ENCODE results near the gene TUBA8.

The TUBA8 gene

GRCh38 chr22:18126606-18127005 is 16.0 kb downstream of the TUBA8 start:
- Histone ChIP-seq H3K9me3 (ENCODE audit: low read length) (no peaks in the 10 kb centered on the region), H3K4me3 (ENCODE audit: low read depth, low read length, poor library complexity, severe bottlenecking) (no peak overlapping the region), H3K9me2 (ENCODE audit: low read depth, low read length) (no peaks in the 10 kb centered on the region), H3F3A (ENCODE audit: insufficient read depth, low read length) (no peaks in the 10 kb centered on the region), H3K27ac (ENCODE audit: low read depth, low read length, poor library complexity, severe bottlenecking) (no peak overlapping the region), H3K79me2 (ENCODE audit: insufficient read depth, low read length) (no peaks in the 10 kb centered on the region), H3K36me3 (ENCODE audit: insufficient read depth, low read length) (no peaks in the 10 kb centered on the region), H3K4me2 (ENCODE audit: low read length) (no peak overlapping the region), H2AFZ (ENCODE audit: low read length) (no peak overlapping the region), H3K4me1 (ENCODE audit: insufficient read depth, low read length, severe bottlenecking) (no peaks in the 10 kb centered on the region), H3K9ac (ENCODE audit: low read length) (no peak overlapping the region), H3K27me3 (ENCODE audit: insufficient read depth, low read length) (no peaks in the 10 kb centered on the region), H4K20me1 (ENCODE audit: insufficient read depth, low read length) (no peaks in the 10 kb centered on the region)
- no peak for TF ChIP-seq CTCF (IDR thresholded peaks at IDR 0.05; ENCODE audit: low read length)
- TF ChIP-seq EZH2 (IDR thresholded peaks at IDR 0.05; ENCODE audit: borderline replicate concordance, low read length): no peak

- Histone ChIP-seq H3K9me3 (ENCODE audit: low read length) (no peaks in the 10 kb centered on the region), H3K27me3 (ENCODE audit: insufficient read depth, low read length) (no peaks in the 10 kb centered on the region; the same call in 1 of the 2 replicates), H3K9me2 (ENCODE audit: low read depth, low read length) (no peaks in the 10 kb centered on the region), H3K4me3 (ENCODE audit: low read depth, low read length, poor library complexity, severe bottlenecking) (no peak overlapping the region), H3K9ac (ENCODE audit: low read length) (no peak overlapping the region), H3K79me2 (ENCODE audit: insufficient read depth, low read length) (no peaks in the 10 kb centered on the region), H3K36me3 (ENCODE audit: insufficient read depth, low read length) (no peaks in the 10 kb centered on the region), H2AFZ (ENCODE audit: low read length) (no peak overlapping the region), H3K4me2 (ENCODE audit: low read length) (no peak overlapping the region), H3K4me1 (ENCODE audit: insufficient read depth, low read length, severe bottlenecking) (no peaks in the 10 kb centered on the region), H3K27ac (ENCODE audit: low read depth, low read length, poor library complexity, severe bottlenecking) (no peak overlapping the region), H4K20me1 (ENCODE audit: insufficient read depth, low read length) (no peaks in the 10 kb centered on the region), H3F3A (ENCODE audit: insufficient read depth, low read length) (no peaks in the 10 kb centered on the region)
- TF ChIP-seq EZH2 (IDR thresholded peaks at IDR 0.05; ENCODE audit: borderline replicate concordance, low read length) (no peak), CTCF (IDR thresholded peaks at IDR 0.05; ENCODE audit: low read length) (no peak)
Observed at GRCh38 chr22:18130018-18130417, 19.4 kb downstream of the TUBA8 start.

GRCh38 chr22:18130699-18131429 is 20.3 kb downstream of the TUBA8 start:
- Histone ChIP-seq H3K27ac (ENCODE audit: low read depth, low read length, poor library complexity, severe bottlenecking) (no peak overlapping the region), H3K79me2 (ENCODE audit: insufficient read depth, low read length) (no peaks in the 10 kb centered on the region), H3K4me2 (ENCODE audit: low read length) (no peak overlapping the region), H3K4me1 (ENCODE audit: insufficient read depth, low read length, severe bottlenecking) (no peaks in the 10 kb centered on the region), H4K20me1 (ENCODE audit: insufficient read depth, low read length) (no peaks in the 10 kb centered on the region), H2AFZ (ENCODE audit: low read length) (no peak overlapping the region), H3F3A (ENCODE audit: insufficient read depth, low read length) (no peaks in the 10 kb centered on the region), H3K27me3 (ENCODE audit: insufficient read depth, low read length) (no peaks in the 10 kb centered on the region; the same call in 1 of the 2 replicates), H3K4me3 (ENCODE audit: low read depth, low read length, poor library complexity, severe bottlenecking) (no peak overlapping the region), H3K9me2 (ENCODE audit: low read depth, low read length) (no peaks in the 10 kb centered on the region), H3K36me3 (ENCODE audit: insufficient read depth, low read length) (no peaks in the 10 kb centered on the region), H3K9ac (ENCODE audit: low read length) (no peak overlapping the region), H3K9me3 (ENCODE audit: low read length) (no peaks in the 10 kb centered on the region)
- no peak for TF ChIP-seq CTCF (IDR thresholded peaks at IDR 0.05; ENCODE audit: low read length)
